HK-2 (cell line): ENCODE data around the gene SYT17.
"Not testable (repeated sequence)": the region's sequence is repeated elsewhere in the genome, so short reads cannot be mapped to it uniquely, and the experiment has no call there.

Source experiments
- DNase-seq: peaks from one replicate; pipeline ENCODE4 v3.0.0-alpha.2; 2018; ENCODE audit not compliant: unreplicated experiment

SYT17 gene

DNA sequence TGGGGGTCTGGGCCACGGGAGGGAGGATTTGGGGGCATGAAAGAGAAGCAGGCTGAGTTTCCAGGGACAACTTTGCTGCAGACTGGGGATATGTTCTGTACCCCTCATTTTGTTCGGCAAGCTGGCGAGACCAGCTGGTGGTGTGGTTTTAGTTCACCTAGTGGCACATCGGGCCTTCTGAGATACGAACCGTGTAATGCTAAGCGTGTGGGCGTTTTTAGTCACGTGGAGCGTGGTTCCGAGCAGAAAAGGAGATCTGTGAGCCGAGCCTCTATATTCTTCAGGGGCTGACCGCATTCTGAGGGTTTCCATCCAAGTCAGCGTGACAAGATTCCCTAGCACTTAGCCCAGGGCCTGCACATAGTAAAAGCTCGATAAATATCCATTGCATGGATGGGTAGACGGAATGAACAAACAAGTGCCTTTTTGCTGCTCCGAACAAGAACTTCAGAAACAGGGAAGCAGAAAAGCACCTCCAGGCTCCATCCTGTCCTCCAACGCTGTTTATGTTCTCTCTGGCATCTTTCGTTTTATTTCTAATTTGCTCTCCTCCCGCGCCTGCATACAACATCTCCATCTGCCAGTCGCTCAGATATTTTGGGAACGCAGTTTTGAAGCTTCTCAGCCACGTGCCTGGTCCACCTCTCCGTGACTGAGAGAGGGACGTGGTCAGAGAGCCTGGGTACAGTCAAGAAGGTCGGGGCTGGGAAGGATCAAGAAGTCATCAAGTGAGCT is 5.8 kb downstream of the SYT17 start:
- no peak for DNase-seq

DNA sequence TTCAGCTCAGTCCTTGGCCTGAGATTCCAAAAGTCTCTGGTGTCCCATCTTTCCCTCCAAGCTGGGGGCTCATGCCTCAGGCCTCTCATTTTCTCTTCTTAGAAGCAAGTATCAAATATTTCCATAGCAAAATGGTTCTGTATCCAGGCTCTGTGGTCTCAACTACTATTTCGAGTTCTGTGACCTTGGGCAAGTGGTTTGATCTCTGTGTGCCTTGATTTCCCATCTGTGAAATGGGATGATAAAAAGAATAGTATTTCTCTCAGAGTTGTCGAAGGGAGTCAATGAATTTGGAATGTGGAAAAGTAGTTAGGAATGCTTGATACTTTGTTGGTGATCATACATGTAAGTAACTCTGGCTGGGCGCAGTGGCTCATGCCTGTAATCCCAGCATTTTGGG is 6.4 kb downstream of the SYT17 start:
- no peak for DNase-seq

DNA sequence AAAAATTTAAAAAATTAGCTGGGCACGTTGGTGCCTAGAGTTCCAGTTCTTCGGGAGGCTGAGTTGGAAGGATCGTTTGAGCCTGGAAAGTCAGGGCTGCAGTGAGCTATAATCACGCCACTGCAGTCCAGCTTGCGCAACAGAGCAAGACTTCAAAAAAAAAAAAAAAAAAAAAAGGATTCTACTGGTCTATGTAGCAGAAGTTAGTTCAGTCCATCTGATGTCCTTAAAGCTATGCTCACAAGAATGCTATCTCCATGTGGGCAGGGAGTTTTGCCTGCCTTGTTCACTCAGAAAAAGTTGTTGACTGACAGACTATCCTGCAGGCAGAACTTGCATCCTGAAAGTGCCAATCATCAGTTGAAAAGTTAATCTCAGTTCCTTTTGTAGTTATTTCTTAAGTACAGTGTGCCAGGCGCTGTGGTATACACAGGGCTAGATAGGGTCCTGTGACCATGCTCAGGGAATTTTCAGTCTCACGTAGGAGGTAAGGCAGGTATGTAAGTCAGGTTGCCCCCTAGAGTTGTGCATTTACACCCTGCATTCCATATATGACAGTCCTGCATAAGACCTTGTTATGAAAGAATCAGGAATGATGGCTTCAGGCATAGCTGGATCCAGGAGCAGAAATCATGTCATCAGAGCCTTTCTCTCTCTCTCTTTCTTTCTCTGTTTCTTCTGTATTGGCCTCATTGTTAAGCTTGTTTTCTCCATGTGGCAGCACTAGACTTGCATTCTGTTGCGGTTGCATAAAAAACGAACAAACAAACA is 7.6 kb downstream of the SYT17 start:
- DNase-seq, result no peak

DNA sequence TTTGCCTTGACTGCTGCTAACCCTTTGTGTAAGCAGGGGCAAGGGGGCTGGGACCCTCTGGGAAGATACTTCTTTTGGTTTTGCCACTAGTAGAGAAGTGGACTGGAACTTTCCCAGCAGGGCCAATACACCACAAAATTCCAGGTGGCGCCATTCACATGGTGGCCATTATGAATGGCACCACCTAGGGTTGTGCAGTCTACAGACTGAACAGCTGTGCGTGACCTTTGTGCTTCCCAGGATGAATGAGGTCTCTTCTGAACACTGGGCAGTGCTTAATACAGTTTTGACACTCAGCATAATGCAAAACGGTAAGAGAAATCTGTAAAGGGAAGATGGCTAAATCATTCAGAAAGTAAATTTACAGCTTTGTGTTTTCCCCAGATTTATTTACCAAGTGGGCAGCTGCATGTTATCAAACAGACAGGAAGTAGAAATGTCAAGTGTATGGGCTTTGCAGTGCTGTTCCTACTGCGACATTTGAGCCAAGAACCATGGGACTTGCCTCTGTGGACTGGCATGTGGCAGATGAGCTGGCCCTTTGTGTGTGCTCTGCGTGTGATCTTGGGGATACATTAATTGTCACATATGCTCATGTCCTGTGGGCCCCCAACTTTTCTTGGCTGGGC is 9.2 kb downstream of the SYT17 start:
- no peak for DNase-seq

DNA sequence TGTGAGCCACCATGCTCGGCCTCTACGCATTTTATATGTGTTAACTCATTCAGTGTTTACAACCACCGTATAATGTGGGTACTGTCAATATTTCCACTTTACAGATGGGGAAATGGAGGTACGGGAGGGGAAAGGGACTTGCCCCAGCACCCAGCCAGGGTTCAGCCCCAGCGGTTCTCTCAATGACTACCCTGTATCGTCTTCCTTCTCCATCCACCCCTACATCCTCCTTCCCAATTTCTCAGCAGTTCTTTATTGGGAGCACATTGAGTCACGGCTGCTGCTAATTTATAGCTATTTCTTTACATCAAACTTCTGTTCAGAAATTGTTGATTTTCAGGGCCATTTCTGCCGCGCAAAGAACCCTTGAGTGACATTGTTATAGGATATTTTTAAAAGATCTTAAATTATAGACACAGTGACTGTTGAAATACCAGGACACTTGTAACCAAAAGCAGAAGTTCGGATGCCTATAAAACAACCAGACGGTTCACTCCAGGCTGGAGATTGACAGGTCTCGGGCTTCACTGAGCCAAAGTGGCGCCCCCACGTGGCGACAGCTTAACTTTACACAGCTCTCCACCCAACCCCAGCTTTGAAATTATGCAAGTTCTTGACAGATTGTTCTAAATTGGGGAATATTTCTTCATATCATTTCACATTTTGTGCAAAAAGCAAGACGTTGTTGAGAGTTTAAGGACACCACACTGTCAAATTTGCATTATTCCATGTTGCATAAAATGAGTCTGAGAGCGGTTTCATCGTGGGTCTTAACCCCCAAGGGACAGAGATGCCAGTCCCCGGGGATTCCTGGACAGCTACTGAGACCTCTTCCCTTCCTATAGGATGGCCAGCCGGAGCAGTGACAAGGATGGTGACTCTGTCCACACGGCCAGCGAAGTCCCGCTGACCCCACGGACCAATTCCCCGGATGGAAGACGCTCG is 11.8 kb downstream of the SYT17 start:
- DNase-seq, result peak; percentile 26

DNA sequence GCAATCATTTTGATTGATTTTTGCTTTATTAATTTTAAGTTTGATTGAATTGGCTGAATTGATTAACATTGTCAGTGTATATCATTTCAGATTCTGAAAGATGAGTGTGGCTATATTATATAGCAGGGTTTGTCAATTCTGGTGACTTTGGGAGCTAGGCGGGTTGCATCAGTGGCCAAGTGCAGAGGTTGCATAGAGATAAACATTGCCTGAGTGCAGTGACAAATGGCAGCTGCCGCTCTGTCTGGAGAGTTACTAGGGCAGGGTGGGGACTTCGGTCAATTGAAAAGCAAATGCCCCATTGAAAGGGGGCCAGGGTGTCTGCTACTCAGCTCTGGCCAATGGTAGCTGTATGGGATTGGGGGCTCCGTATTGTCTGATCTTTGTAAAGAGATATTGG is 12.7 kb downstream of the SYT17 start:
- DNase-seq, result no peak

DNA sequence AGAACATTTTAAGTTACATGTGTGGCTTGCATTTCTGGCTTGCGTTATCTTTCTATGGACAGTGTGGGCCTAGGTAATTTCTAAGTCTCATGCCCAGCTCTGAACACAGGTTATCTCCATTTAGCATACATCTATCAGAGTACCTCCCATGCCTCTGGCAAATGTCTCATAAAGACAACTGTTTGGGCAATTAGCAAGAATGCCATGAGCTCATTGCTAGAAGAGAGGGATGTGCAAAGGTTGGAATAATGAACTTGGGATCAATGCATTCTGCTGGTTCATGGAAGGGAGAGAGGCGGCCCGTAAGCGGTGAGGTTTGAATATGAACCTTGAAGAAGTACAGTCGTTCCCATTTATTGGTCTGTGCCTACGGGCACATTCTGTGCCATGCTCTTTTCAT is 14.4 kb downstream of the SYT17 start:
- DNase-seq, result no peak

DNA sequence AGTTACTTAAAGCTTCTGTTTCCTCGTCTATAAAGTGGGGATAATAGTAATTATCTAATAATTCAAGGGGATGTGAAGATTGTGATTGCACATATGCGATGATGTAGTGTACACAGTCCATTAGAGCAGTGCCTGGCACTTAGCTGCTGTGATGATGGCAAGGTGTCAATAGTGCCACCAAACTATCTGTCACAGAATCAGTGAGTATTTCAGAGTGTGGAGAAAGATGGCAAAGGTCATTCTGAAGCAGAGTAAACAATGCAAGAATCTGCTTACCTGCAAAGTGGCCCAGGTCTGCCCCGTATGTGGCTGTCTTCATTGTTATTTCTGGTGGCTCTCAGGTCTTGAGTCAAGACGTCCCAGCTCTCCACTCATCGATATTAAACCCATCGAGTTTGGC is 15.1 kb downstream of the SYT17 start:
- DNase-seq, result no peak

DNA sequence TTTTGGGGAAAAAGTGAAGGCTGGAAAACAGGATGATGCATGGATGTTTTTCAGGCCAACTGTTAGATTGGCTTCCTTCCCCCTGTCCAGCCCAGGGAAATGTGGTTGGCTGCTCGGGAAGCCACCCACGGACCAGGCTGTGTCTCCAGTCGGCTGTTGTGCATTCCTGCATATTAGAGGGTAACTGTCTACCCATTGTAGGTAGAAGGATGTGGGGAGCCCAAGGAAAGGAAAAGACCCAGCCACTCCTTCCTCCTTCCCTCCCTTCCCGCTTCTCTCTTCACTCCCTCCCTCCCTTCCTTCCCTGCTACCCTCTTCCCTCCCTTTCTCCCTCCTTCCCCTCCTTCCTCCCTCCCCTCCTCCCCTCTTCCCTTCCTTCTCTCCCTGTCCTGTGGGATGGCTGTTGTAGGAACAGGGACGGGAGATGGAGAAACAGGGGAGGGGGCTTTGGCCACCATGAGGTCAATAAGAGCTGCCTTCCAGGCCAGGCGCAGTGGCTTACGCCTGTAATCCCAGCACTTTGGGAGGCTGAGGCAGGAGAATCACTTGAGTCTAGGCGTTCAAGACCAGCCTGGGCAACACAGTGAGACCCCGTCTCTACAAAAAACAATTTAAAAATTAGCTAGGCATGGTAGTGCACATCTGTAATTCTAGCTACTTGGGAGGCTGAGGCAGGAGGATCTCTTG is 16.9 kb downstream of the SYT17 start:
- no peak for DNase-seq

DNA sequence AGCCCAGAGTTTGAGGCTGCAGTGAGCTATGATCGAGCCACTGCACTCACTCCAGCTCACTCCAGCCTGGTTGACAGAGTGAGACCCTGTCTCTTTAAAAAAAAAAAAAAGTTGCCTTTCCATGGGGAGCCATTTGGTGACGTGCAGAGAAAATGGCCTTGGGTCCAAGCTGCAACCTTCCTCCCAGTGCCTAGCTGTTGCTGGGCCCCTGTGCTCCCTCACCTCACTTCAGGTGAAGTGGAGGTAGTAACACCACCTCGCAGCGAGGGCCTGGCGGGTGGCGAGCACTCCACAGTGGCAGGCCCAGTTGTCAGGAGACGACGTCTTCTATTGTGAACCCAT is 17.4 kb downstream of the SYT17 start:
- no peak for DNase-seq

DNA sequence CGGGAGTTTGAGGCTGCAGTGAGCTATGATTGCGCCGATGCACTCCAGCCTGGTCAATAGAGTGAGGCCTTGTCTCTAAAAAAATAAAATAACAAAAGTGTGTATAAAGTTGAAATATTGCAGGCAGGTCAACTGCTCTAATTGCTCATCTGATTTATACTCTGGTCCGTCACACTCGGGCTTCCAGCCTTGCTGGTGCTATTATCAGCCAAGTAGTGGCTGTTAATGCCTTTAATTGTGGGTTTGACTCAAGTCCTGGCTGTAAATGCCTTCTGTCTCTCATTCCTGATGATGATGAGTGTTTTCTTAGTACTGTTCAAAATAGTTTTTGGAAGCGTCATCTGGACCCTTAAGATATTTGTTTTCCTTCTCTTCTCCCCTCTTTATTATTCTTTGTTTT is 18.4 kb downstream of the SYT17 start:
- no peak for DNase-seq

DNA sequence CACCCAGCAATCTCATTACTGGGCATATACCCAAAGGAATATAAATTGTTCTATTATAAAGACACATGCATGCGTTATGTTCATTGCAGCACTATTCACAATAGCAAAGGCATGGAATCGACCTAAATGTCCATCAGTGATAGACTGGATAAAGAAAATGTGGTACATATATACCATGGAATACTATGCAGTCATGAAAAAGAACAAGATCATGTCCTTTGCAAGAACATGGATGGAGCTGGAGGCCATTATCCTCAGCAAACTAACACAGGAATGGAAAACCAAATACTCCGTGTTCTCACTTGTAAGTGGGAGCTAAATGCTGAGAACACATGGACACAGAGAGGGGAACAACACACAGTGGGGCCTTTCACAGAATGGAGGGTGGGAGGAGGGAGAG is 19.9 kb downstream of the SYT17 start:
- DNase-seq, result not testable (repeated sequence)

DNA sequence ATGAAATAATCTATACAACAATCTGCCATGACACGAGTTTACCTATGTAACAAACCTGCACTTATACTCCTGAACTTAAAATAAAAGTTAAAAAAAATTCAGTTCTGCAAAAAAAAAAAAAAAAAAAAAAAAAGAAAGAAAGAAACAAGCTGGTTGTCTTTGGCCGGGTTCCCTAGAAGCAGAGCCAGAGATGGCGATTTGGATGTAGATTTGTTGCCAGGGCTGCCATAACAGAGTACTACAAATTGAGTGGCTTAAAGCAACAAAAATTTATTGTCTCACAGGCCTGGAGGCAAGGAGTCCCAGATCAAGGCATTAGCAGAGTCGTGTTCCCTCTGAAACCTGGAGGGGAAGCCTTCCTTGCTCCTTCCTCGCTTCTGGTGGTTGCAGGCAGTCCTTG is 20.4 kb downstream of the SYT17 start:
- DNase-seq, result no peak

DNA sequence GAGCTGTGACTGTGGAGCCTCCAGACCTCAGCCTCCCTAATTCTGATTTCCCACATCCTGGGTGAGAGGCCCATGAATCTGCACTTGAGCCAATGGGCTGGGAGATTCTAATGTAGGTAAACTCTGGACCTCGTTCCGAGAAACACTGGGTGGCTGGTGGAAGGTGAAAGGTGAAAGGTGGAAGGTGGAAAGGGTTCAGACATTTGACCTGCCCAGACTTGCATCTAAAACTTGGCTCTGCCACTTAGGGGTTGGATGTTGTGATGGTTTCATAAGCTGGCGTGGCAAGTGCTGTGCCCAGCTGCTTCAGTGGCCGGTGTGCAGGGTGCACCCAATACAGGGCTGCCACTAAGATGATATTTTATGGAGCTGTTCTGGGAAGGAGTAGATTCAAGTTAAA is 24.8 kb downstream of the SYT17 start:
- no peak for DNase-seq

DNA sequence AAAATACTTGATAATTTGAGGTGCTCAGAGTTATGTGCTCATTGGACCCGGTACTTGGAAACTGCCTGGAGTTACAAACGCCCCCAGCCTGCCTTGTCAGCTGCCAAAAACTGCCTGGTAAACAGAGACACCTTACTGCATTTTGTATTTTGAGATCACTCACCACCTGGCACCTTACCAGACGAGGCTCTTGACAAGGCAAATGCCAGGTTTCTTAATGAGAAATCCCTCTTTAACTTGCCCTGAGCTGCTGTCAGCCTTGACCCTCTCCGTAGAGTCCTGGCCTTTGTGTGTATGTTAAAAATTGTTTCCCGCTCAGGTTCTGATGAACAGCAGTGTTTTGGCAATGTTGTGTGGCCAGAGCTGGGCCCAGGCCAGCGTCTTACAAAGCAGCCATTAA is 28.8 kb downstream of the SYT17 start:
- DNase-seq, result no peak

DNA sequence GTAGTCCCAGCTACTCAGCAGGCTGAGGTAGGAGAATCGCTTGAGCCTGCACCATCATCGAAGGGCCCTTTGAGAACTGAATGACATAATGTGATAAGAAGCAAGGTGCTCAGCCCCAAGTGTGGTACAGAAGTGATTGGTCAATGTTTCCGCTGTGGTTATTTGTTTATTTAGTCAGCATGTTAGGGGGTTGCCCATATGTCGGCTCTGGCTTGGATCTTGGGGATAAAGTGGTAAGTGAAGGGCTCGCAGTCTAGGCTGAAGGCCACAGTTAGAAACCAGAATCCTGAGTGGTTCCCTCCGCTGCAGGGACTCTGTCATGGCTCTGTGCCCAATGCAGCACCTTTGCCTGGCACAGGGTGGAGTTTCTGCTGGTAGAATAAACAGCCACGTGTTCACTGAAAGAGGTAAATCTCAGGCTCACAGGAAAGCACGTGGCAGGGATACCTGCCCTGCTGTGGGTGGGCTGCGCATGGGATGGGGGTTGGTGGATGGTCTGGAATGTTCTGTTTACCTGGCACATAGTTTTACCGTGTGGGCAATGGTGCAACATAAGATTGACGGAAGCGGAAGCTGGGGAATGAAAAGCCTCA is 35.4 kb downstream of the SYT17 start:
- DNase-seq, result no peak

DNA sequence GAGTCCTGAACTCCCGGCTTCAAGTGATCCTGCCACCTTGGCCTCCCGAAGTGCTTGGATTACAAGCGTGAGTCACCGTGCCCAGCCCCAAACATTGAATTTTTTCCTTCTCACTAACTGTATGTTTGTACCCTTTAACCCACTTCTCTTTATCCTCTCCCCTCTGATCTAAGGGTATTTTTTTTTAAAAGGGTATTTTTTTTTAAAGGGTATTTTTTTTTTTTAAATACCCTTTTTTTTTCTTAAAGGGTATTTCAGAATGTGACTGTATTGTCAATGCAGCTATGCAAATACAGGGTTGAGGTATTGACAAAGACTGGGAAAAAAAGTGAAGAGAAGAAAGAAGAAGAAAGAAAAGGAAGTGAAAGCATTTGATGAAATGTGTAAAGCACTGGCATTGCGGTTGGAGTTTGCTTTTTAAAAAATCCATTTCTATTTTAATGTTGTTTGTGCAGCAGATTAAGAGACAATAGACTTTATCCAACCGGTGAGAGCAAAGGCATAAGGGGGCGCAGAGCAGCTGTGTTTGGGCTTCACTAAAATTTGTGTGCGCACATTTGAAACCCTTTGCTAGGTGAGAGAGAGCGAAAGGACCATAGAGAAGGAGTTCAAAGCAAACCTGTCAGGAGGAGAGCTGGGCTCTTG is 42.4 kb downstream of the SYT17 start:
- DNase-seq, result no peak

DNA sequence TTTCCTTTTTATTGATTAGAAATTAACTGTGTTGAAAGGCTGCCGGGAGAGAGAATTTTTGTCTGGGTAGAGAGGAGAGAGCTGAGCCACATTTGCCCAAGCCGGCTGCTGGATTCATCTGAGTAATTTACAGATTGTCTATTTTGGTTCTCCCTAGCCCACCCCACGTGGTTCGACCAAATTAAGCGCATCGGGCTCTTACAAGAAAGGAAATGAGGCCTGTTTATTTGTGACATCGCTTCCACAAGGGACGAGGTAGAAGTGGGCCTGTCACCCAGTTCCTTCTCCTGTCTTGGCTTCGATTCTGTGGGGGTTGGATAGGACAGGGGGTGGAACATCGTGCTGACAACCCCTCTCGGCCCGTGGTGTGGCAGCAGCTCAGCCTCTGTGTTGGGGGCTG is 42.9 kb downstream of the SYT17 start:
- no peak for DNase-seq

DNA sequence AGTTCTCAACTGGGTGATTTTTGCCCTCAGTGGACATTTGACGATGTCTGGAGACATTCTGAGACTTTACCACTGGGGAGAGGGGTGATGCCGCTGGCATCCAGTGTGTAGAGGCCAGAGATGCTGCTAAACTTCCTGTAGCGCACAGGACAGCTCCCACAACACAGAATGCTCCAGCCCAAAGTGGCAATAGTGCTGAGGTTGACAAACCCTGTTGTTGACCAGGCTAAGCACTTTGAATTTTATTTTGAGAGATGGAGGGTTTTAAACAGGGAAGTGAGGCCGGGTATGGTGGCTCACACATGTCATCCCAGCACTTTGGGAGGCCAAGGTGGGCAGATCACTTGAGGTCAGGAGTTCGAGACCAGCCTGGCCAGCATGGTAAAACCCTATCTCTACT is 44.0 kb downstream of the SYT17 start:
- no peak for DNase-seq

DNA sequence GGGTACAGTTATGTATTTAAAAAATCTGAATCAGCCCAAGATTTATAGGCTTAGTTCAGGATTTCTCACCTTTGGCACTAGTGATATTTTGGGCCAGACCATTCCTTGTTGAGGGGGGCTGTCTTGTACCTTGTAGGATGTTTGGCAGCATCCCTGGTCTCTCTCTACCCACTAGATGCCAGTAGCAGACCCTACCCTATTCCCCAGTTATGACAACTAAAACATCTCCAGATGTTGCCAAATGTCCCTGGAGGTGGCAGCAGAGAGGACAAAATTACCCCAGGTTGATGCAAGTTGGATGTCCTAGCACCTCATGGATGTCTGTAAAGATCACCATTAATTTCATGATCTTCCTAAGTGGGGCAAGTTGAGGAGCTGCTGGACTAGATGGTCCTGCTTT is 45.8 kb downstream of the SYT17 start:
- no peak for DNase-seq

DNA sequence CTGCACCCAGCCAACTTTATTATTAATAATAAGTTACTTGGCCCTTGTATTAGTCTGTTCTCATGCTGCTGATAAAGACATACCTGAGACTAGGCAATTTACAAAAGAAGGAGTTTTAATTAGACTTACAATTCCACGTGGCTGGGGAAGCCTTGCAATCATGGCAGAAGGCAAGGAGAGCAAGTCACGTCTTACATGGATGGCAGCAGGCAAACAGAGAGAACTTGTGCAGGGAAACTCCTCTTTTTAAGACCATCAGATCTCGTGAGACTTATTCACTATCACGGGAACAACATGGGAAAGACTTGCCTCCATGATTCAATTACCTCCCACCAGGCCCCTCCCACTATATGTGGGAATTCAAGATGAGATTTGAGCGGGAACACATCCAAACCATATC is 47.7 kb downstream of the SYT17 start:
- no peak for DNase-seq
